ENCODE measurements around the gene HSPA12A.

GRCh38 chr10:116740971-116741370, 1.4 kb downstream of the HSPA12A start:
- TF ChIP-seq CTCF (conservative IDR thresholded peaks at IDR 0.05; ENCODE audit: low read depth, low read length) (no peak), EZH2 (IDR thresholded peaks at IDR 0.05; ENCODE audit: borderline replicate concordance, low read depth, low read length, poor library complexity, severe bottlenecking) (no peak)

Measured in A673 (cell line).